ENCODE data around the gene PRDX6. TPM values are rescaled to one million over a fixed set of nuclear protein-coding genes. Genes with fewer than 3 reads are reported as not detected.

PRDX6 gene
- total and polyA plus RNA-seq, 12 donors = 215 to 698 (median 360) TPM

DNA sequence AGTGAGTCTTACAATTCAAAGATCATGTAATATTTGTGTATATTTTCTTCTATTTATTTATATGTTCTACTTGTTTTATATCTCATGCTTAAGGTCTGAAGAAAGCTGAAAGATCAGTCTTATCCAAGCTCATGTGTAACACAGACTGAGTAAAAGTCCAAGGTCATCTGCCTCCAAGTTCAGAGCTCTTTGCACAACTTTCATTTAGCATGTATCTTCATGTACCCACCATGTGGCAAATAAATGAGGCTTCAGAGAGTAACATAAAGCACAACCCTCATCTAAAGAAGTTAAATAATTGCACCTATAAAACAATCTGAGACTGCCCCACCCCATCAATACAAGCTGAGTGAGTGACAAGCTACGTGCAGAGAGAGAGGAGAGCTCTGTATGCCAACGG lies 38.5 kb upstream of the PRDX6 start:
- TF ChIP-seq CTCF (IDR thresholded peaks at IDR 0.05) = no peak
- ATAC-seq (no peak), DNase-seq (no peak)
- Histone ChIP-seq H3K27me3 (no peaks in the 10 kb centered on the region), H3K9me3 (no peaks in the 10 kb centered on the region), H3K36me3 (peaks cover 0 to 14% (median 0%) of the 10 kb centered on the region in 9 donors), H3K4me3 (no peak overlapping the region), H3K4me1 (no peaks in the 10 kb centered on the region), H3K27ac (no peak overlapping the region)
- intact Hi-C loops (cut with DNase I) = loop anchor here in 2 of 10 donors (10.0 kb wide), 2 partner anchors 276 to 636 kb away; partner anchors contain the start of gene KLHL20 (in 1 of the 2)
- WGBS, 2 donors = 51 to 58% methylated on average over 2 of the region's 2 CpGs

DNA sequence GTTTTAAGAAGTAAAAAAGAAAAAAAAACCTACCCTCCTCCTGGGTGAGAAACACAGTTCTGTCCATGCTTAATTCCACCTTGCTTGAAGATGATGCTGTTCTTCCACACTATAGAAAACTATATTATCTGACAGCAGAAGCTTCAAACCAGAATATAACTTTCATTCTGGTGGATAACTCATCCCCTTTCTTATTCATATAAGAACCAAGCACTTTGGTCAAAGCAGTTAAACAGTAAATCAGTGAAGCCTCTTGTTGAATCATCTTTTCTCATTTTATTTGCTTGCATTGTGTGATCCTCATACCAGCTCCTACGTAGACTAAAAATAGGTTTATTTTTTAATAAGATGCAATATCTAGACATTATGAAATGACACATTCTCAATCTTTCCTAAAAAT lies 36.7 kb upstream of the PRDX6 start:
- H3K4me3 ChIP-seq = no peak overlapping the region
- no peaks in the 10 kb centered on the region for H3K27me3 ChIP-seq
- 94 to 100% methylated on average over 1 of the region's 1 CpG for WGBS, 2 donors
- no peak for TF ChIP-seq CTCF (IDR thresholded peaks at IDR 0.05)
- ATAC-seq = no peak
- no peak overlapping the region for H3K27ac ChIP-seq
- H3K9me3 ChIP-seq = peaks cover 0 to 3% (median 0%) of the 10 kb centered on the region in 11 donors
- intact Hi-C loops (cut with DNase I) = loop anchor here in 1 of 10 donors (10.0 kb wide), 1 partner anchor 346 kb away; no protein-coding TSS in a partner anchor
- DNase-seq = no peak
- H3K36me3 ChIP-seq = peaks cover 0 to 14% (median 0%) of the 10 kb centered on the region in 9 donors
- H3K4me1 ChIP-seq = peaks cover 0 to 9% (median 0%) of the 10 kb centered on the region in 9 donors

GRCh38 chr1:173444757-173445156 lies 32.4 kb upstream of the PRDX6 start:
- H3K27me3 ChIP-seq = no peaks in the 10 kb centered on the region

GRCh38 chr1:173445164-173445563 lies 32.0 kb upstream of the PRDX6 start:
- no peak for TF ChIP-seq CTCF (IDR thresholded peaks at IDR 0.05)

More at GRCh38 chr1:173444757-173445156, 32.4 kb upstream of the PRDX6 start:
- no peak for TF ChIP-seq CTCF (IDR thresholded peaks at IDR 0.05)
- H3K4me3 ChIP-seq = no peak overlapping the region
- peaks cover 0 to 11% (median 0%) of the 10 kb centered on the region in 9 donors for H3K4me1 ChIP-seq
- WGBS, 2 donors = 91 to 93% methylated on average over 1 of the region's 1 CpG
- H3K36me3 ChIP-seq = peaks cover 0 to 5% (median 0%) of the 10 kb centered on the region in 9 donors
- no peak for DNase-seq
- intact Hi-C loops (cut with DNase I) = loop anchor here in 1 of 10 donors (10.0 kb wide), 1 partner anchor 350 kb away; no protein-coding TSS in a partner anchor
- H3K9me3 ChIP-seq = peaks cover 0 to 18% (median 3%) of the 10 kb centered on the region in 11 donors
- H3K27ac ChIP-seq = no peak overlapping the region
- no peak for ATAC-seq

More at GRCh38 chr1:173445164-173445563, 32.0 kb upstream of the PRDX6 start:
- peaks cover 0 to 11% (median 0%) of the 10 kb centered on the region in 9 donors for H3K4me1 ChIP-seq
- WGBS, 2 donors = 62 to 66% methylated on average over 2 of the region's 2 CpGs
- H3K27ac ChIP-seq = no peak overlapping the region
- DNase-seq = no peak
- ATAC-seq = no peak
- peaks cover 0 to 5% (median 0%) of the 10 kb centered on the region in 9 donors for H3K36me3 ChIP-seq
- no peak overlapping the region for H3K4me3 ChIP-seq
- H3K9me3 ChIP-seq = peaks cover 0 to 18% (median 3%) of the 10 kb centered on the region in 11 donors
- H3K27me3 ChIP-seq = no peaks in the 10 kb centered on the region
- intact Hi-C loops (cut with DNase I) = loop anchor here in 1 of 10 donors (10.0 kb wide), 1 partner anchor 350 kb away; no protein-coding TSS in a partner anchor
